ENCODE data around the gene PCDHB10. TPM values are rescaled to one million over a fixed set of nuclear protein-coding genes. Genes with fewer than 3 reads are reported as not detected.
A peak's percentile ranks its signal among the peaks of the same experiment; 100 is the strongest.
"Not testable (repeated sequence)": the region's sequence is repeated elsewhere in the genome, so short reads cannot be mapped to it uniquely, and the experiment has no call there.

Gene PCDHB10
- total RNA-seq, 6 donors from 2014 or later, result 1.0 to 2.2 (median 1.6) TPM

GRCh38 chr5:141223112-141223783, 31.1 kb downstream of the PCDHB10 start, which contains the start of gene PCDHB14:
Gene PCDHB14 (plus strand): TSS chr5:141223343. CDS start chr5:141223506, 163 bp downstream.
- Histone ChIP-seq H3K9me3 (peaks cover 57 to 81% (median 67%) of the 10 kb centered on the region in 4 donors), H3K4me3 (peak within 1 kb of the TSS in 3 of 4 donors; percentile 2 to 26 (median 7)), H3K4me1 (no peaks in the 10 kb centered on the region), H3K27ac (no peak within 1 kb of the TSS), H3K36me3 (no peaks in the 10 kb centered on the region), H3K27me3 (no peaks in the 10 kb centered on the region)
- no peak for ATAC-seq (ENCODE audit: low FRiP score in 2 of 2)
- no peak for DNase-seq
- TF ChIP-seq CTCF (IDR thresholded peaks at IDR 0.05) (no peak), EP300 (IDR thresholded peaks at IDR 0.05) (no peak), POLR2AphosphoS5 (IDR thresholded peaks at IDR 0.05) (no peak), POLR2A (IDR thresholded peaks at IDR 0.05) (no peak)
- WGBS, 2 donors, result 23 to 31% methylated on average over 15 of the region's 15 CpGs

GRCh38 chr5:141224844-141225243, 32.7 kb downstream of the PCDHB10 start:
- ATAC-seq (ENCODE audit: low FRiP score in 2 of 2); H3K36me3 ChIP-seq; H3K4me3 ChIP-seq; H3K27me3 ChIP-seq; H3K27ac ChIP-seq; H3K4me1 ChIP-seq: not testable (repeated sequence)
- 21 to 30% methylated on average over 19 to 32 of the region's 40 CpGs for WGBS, 2 donors
- DNase-seq, result peak in 1 of 2 donors; percentile 73
- peaks cover 42 to 65% (median 56%) of the 10 kb centered on the region in 4 donors for H3K9me3 ChIP-seq

- not testable (repeated sequence) for H3K27me3 ChIP-seq; H3K36me3 ChIP-seq; H3K4me1 ChIP-seq; H3K4me3 ChIP-seq; H3K27ac ChIP-seq; ATAC-seq (ENCODE audit: low FRiP score in 2 of 2)
- H3K9me3 ChIP-seq, result peaks cover 44 to 61% (median 57%) of the 10 kb centered on the region in 4 donors
- peak in 1 of 2 donors; percentile 59 for DNase-seq
- 38 to 40% methylated on average over 20 to 21 of the region's 30 CpGs for WGBS, 2 donors
Measured at GRCh38 chr5:141225421-141225820, 33.3 kb downstream of the PCDHB10 start.

GRCh38 chr5:141234109-141234667, 42.0 kb downstream of the PCDHB10 start:
- ATAC-seq (ENCODE audit: low FRiP score in 2 of 2) (no peak), DNase-seq (no peak)
- Histone ChIP-seq H3K36me3 (no peaks in the 10 kb centered on the region), H3K27me3 (no peaks in the 10 kb centered on the region), H3K4me1 (no peaks in the 10 kb centered on the region), H3K27ac (no peak overlapping the region), H3K4me3 (peak overlapping the region in 2 of 4 donors; percentile 2 to 9), H3K9me3 (peaks cover 38 to 87% (median 73%) of the 10 kb centered on the region in 4 donors)
- no peak for TF ChIP-seq EP300 (IDR thresholded peaks at IDR 0.05)
- no peak for TF ChIP-seq POLR2A (IDR thresholded peaks at IDR 0.05)
- no peak for TF ChIP-seq CTCF (IDR thresholded peaks at IDR 0.05)
- no peak for TF ChIP-seq POLR2AphosphoS5 (IDR thresholded peaks at IDR 0.05)
- 6% methylated on average over 15 of the region's 15 CpGs for WGBS, 2 donors

GRCh38 chr5:141235922-141236321, 43.8 kb downstream of the PCDHB10 start:
- H3K4me1 ChIP-seq; H3K36me3 ChIP-seq; H3K4me3 ChIP-seq; ATAC-seq (ENCODE audit: low FRiP score in 2 of 2); H3K27ac ChIP-seq; H3K27me3 ChIP-seq; DNase-seq: not testable (repeated sequence)
- 26 to 29% methylated on average over 4 to 40 of the region's 40 CpGs for WGBS, 2 donors
- H3K9me3 ChIP-seq, result peaks cover 44 to 95% (median 82%) of the 10 kb centered on the region in 4 donors

GRCh38 chr5:141236516-141237313, 44.6 kb downstream of the PCDHB10 start:
- WGBS, 2 donors, result 21 to 27% methylated on average over 16 to 22 of the region's 32 CpGs
- H3K27me3 ChIP-seq, result no peaks in the 10 kb centered on the region
- peaks cover 48 to 96% (median 82%) of the 10 kb centered on the region in 4 donors for H3K9me3 ChIP-seq
- no peak overlapping the region for H3K27ac ChIP-seq
- TF ChIP-seq CTCF (IDR thresholded peaks at IDR 0.05) (no peak), POLR2AphosphoS5 (IDR thresholded peaks at IDR 0.05) (no peak), POLR2A (IDR thresholded peaks at IDR 0.05) (no peak), EP300 (IDR thresholded peaks at IDR 0.05) (no peak)
- H3K36me3 ChIP-seq, result no peaks in the 10 kb centered on the region
- DNase-seq (peak in 1 of 2 donors; percentile 58), ATAC-seq (ENCODE audit: low FRiP score in 2 of 2) (no peak)
- no peaks in the 10 kb centered on the region for H3K4me1 ChIP-seq
- H3K4me3 ChIP-seq, result no peak overlapping the region

Data from upper lobe of left lung (tissue), 6 donors.